ENCODE data around the gene KISS1.

The KISS1 gene

DNA sequence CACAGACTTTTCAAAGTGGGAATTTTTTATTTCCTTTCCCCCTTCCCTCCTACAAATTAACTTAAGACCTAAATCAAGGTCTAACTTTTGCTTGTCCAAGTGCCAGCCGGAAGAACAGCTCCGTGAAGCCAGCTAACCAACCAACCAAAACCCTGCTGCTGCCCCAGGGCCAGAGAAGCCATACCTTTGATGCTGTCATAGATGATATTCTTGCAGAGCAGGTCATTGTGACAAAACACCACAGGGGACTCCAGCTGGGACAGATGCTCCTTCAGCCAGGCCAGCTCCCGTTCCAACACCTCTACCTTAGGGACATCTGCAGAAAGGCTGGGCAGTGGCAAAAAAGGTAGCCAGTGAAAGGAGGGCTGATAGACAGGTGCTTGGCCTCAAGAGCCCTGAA is 55.2 kb downstream of the KISS1 start:
- DNase-seq (ENCODE audit: low read depth), result no peak
- H3K4me3 ChIP-seq (ENCODE audit: control insufficient read depth, low read depth, low read length), result no peak overlapping the region
- TF ChIP-seq, protein P1, sequence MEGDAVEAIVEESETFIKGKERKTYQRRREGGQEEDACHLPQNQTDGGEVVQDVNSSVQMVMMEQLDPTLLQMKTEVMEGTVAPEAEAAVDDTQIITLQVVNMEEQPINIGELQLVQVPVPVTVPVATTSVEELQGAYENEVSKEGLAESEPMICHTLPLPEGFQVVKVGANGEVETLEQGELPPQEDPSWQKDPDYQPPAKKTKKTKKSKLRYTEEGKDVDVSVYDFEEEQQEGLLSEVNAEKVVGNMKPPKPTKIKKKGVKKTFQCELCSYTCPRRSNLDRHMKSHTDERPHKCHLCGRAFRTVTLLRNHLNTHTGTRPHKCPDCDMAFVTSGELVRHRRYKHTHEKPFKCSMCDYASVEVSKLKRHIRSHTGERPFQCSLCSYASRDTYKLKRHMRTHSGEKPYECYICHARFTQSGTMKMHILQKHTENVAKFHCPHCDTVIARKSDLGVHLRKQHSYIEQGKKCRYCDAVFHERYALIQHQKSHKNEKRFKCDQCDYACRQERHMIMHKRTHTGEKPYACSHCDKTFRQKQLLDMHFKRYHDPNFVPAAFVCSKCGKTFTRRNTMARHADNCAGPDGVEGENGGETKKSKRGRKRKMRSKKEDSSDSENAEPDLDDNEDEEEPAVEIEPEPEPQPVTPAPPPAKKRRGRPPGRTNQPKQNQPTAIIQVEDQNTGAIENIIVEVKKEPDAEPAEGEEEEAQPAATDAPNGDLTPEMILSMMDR (conservative IDR thresholded peaks at IDR 0.05; ENCODE audit: control insufficient read depth, insufficient read depth, low read depth, low read length), result no peak
